ENCODE data around the gene PTGR3. TPM values are rescaled to one million over a fixed set of nuclear protein-coding genes. Genes with fewer than 3 reads are reported as not detected.

Gene PTGR3
- total and polyA plus RNA-seq, 3 donors from 2014 or later, result 13.9 to 27.9 (median 15.7) TPM

DNA sequence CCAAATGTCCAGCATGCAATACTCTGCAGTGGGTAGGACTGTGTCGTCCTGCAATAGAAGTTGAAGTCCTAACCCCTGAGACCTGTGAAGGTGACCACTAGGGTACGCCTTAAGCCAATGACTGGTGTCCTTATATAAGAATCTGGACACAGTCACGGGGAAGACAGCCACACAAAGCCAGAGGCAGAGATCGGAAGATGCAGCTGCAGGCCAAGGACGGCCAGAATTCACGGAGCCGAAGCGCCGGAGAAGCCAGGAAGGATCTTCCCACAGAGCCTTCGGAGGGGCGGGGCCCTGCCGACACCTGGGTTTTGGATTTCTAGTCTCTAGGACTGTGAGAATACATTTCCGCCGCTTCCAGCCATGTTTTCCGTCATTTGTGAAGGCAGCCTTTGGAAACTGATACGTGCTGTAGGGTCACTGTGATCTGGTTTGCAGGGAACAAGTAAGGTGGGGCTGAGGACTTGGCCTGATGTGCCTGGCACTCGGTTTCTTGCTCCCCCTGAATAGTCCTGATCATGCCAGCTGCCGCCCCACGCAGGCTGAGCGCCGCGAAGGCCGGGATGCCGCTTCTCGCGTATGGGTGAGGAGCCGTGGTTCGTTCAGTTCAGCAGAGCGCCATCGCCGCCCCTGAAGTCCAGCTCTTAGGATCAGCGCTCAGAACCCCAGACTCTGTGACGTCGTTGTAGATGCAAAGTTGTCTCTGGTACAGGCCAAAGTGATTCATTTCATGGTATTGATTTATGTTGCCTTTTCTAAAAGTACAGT is 38.7 kb downstream of the PTGR3 start:
- no peaks in the 10 kb centered on the region for H3K9me3 ChIP-seq
- peak overlapping the region in 1 of 2 donors; percentile 17 for H3K4me3 ChIP-seq
- no peak for DNase-seq
- no peaks in the 10 kb centered on the region for H3K4me1 ChIP-seq
- intact Hi-C loops (cut with DNase I; ENCODE audit: low total_unique reads), result no loop called here
- no peaks in the 10 kb centered on the region for H3K36me3 ChIP-seq (ENCODE audit: low read depth, missing control alignments)
- no peak overlapping the region for H3K27ac ChIP-seq
- no peaks in the 10 kb centered on the region for H3K27me3 ChIP-seq
- WGBS, 2 donors, result 69 to 85% methylated on average over 30 to 34 of the region's 34 CpGs
- no peak for TF ChIP-seq CTCF (IDR thresholded peaks at IDR 0.05)
- no peak for TF ChIP-seq POLR2A (IDR thresholded peaks at IDR 0.05)

DNA sequence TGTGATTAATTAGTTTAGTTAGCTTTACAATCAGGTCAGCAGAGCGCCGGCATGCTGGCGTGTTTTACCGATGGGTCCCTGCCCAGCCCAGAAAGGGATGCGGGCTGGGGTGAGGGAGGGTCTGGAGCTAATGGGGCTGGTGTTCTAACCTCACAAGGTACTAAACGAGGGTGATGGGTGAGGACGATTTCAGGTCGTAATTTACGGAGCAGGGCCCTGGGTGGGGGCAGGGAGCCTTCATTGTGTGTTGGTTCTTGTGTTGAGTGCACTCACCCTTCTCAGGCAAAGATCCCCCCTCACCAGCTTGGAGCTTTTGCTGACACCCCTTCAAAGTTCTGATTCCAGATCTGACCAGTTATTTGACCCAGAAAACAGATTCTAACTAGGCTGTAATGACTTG is 39.5 kb downstream of the PTGR3 start:
- H3K27ac ChIP-seq, result no peak overlapping the region
- WGBS, 2 donors, result 59 to 65% methylated on average over 9 of the region's 9 CpGs

DNA sequence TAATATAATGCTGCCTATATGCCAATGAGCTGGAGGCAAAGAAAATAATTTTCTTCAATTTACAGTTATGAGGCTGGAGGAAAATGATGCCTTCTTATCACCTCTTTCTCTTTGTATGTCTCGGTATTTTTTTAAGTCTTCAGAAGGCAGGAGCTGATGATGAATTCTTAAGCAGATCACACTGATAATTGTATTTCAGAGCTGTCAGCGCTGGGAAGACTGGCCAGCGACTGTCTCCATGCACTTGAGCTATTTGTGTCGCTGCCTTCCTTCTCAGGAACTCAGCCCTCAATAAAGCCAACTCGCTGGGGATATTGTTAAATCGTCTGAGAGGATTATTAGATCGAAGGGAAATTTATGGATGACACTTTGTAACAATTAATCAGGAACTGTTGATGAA is 40.3 kb downstream of the PTGR3 start:
- no peak for DNase-seq

More for the DNA sequence above, 39.5 kb downstream of the PTGR3 start:
- Histone ChIP-seq H3K9me3 (no peaks in the 10 kb centered on the region), H3K4me3 (no peak overlapping the region), H3K36me3 (ENCODE audit: low read depth, missing control alignments) (no peaks in the 10 kb centered on the region), H3K4me1 (no peaks in the 10 kb centered on the region), H3K27me3 (no peaks in the 10 kb centered on the region)
- no peak for TF ChIP-seq POLR2A (IDR thresholded peaks at IDR 0.05)
- no peak for TF ChIP-seq CTCF (IDR thresholded peaks at IDR 0.05)
- no peak for DNase-seq
- intact Hi-C loops (cut with DNase I; ENCODE audit: low total_unique reads), result no loop called here

DNA sequence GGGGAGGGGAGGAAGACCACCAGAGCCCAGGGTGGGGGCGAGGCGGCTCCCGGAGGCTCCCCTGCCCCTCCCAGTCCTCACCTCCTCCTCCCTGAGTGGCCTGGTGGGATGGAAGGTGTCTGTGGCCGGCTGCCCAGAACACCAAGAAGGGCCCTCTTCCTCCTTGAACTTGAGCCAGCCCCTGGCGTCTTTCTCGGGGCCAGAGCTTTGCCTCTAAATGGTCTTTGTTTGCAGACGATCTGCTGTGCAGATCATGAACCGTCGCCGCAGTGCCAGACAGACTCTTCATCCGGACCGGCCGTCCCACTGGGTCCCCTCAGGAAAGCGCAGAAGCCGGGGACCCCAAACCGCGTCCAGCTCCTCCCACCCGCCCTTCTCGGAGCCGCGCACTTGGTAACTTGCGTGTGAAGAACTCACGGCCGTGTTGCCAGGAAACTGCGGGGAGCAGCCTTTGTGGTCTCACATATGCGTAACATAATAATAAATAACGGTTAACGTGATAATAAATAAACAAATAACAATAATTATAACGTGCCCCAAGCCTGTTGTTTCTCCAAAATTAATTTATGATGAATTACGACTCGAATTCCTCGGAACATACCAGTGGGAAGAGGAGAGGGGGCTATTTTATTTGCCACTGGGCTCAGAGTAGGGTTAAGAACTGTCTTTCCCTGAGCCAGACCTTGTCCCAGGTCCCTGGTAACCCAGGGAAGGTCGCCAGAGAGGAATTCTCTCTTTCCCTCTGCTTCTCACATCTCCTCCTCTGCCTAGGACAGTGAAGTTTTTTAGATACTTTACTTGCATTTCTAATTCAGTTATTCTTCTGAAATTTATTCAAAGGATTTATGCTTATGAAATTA is 41.0 kb downstream of the PTGR3 start:
- Histone ChIP-seq H3K4me3 (peak overlapping the region; percentile 19 to 42), H3K4me1 (no peaks in the 10 kb centered on the region), H3K9me3 (no peaks in the 10 kb centered on the region), H3K36me3 (ENCODE audit: low read depth, missing control alignments) (no peaks in the 10 kb centered on the region), H3K27me3 (no peaks in the 10 kb centered on the region), H3K27ac (no peak overlapping the region)
- WGBS, 2 donors, result 42 to 69% methylated on average over 20 to 33 of the region's 33 CpGs
- no peak for DNase-seq
- TF ChIP-seq CTCF (IDR thresholded peaks at IDR 0.05) (no peak), POLR2A (IDR thresholded peaks at IDR 0.05) (no peak)
- intact Hi-C loops (cut with DNase I; ENCODE audit: low total_unique reads), result no loop called here

More for the DNA sequence above, 40.3 kb downstream of the PTGR3 start:
- no peak overlapping the region for H3K4me3 ChIP-seq
- 55 to 65% methylated on average over 7 of the region's 7 CpGs for WGBS, 2 donors
- H3K9me3 ChIP-seq, result no peaks in the 10 kb centered on the region
- no peaks in the 10 kb centered on the region for H3K4me1 ChIP-seq
- TF ChIP-seq POLR2A (IDR thresholded peaks at IDR 0.05), result no peak
- no peak for TF ChIP-seq CTCF (IDR thresholded peaks at IDR 0.05)
- intact Hi-C loops (cut with DNase I; ENCODE audit: low total_unique reads), result no loop called here
- H3K27me3 ChIP-seq, result no peaks in the 10 kb centered on the region
- no peak overlapping the region for H3K27ac ChIP-seq
- no peaks in the 10 kb centered on the region for H3K36me3 ChIP-seq (ENCODE audit: low read depth, missing control alignments)
